Cerebellar cortex (tissue), 1 donor: ENCODE measurements around the gene LAPTM4A.
"Not testable (repeated sequence)": the region's sequence is repeated elsewhere in the genome, so short reads cannot be mapped to it uniquely, and the experiment has no call there.

Experiments used
- DNase-seq: peaks from one replicate; pipeline ENCODE4 v3.0.0-alpha.2; 2015; ENCODE audit warnings: low spot score

LAPTM4A gene

DNA sequence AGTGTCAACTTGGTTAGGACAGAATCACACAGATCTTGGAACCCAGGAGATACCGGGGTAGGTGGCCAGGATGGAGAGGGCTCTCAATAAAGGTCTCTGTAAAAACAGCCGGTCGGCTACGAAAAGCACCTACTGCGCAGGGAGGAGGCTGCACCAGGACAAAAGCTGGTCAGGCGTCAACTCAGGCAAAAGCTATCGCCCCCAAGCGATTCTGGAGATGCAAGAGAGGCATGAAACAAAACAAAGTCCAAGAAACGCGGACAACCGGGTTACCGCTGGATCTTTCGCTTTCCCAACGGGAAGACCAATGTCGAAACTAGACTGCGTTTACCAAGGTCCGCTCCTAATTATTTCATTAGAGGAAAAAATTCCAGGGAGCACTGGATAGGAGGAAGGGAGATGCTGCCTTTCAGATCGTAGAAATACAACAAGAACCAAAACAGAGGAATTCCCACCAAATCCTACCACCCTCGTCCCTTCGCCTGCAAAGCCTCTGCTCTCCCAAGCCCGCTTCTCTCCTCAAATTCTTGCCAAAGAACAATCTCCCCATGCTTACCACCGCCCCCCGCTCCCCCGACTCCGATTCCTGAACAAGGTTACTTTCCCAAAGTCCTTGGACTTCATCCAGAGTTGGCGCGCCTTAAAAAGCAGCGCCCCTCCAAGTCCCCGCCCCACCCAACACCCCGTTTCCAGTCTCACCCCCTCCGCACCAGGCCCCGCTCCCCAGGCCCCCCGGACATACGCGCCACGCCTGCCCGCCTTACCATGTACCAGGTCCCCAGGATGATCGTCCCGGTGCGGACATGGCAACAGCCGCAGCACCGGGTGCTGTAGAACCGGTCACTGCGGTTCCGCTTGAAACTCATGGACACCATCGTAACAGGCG, 539 bp downstream of the LAPTM4A start:
- peak; percentile 76 for DNase-seq

DNA sequence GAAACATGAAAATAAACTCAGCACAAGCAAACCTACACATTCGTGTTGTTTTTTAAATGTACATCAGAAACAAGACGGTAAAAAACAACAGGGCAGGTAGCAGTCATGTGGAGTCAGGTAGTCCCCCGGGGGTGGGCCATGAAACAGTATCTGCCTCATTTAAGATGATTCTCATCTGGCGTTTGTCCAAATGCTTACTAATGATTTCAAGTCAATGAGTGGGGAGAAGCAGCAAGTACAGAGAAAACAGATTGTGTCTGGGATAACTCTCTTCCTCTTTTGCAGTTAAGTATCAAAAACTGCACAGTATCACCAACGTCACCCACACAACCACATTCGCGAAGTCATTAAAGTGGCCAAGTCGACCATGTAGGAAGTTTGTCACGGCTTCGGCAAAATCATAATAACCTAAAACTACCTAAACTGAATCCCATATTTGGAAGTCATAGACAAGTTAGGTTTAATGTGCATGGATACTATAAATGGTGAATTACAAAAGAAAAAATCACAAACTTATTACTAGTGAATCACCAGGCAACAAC, 1.3 kb downstream of the LAPTM4A start:
- DNase-seq, result no peak

DNA sequence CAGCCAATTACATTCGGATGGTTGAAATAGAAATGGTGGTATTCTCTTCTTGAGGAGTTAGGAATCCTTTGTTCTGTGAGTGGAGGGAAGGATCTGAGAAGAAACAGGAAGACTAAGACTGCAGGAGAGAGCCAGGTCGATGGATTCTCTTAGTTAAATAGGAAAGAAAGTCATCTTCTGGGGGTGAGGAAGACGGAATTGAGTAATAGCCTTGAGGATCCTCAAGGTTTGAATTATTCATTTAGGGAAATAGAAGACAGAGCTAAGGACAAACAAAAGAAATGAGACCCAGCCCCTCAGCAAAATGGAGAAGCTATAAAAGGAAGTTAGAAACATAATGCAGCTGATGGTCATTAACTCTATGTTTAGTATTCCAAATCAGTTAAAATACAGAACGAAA, 1.8 kb downstream of the LAPTM4A start:
- peak; percentile 15 for DNase-seq

DNA sequence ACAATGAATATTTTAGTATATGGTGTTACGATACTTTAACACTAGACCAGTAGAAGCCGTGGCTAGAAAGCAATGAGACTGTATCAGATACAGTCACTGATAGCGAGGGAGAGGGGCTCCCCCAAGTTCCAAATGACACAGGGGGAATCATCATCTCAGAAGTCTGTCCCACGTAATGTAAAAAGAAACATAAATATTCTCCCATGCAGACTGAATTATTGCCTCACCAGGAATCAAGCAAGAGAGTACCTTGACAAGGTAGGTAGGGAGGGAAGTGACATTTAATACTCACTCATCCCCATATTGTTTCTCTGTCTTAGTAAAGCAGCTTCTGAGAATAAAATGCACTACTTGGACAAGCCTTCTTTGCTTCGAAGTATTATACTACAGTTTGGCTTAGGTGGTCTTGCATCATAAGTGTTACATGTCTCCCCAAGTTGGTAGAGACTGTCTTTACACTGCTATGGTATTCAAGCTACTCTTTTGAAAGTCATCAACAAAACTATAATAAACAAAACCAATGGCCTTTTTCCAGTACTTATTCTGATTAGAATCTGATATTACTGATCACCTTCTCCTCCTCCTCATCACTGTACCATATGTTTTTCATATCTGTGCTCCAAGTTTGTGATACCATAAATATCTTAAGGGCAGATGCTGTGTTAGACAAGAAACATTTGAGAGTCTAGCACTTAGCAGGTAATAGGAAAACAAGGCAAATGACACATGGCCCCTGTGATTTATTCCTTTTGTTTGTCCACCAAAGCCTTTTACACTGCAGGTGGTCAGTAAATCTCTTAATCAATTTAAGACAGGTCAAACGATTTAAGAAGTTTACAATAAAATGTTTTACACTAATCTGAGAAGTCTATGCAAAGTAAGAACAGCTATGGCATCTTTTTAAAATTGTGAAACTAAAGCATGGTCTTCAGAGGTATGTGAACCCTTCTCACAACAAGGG, 2.7 kb downstream of the LAPTM4A start:
- DNase-seq, result no peak

DNA sequence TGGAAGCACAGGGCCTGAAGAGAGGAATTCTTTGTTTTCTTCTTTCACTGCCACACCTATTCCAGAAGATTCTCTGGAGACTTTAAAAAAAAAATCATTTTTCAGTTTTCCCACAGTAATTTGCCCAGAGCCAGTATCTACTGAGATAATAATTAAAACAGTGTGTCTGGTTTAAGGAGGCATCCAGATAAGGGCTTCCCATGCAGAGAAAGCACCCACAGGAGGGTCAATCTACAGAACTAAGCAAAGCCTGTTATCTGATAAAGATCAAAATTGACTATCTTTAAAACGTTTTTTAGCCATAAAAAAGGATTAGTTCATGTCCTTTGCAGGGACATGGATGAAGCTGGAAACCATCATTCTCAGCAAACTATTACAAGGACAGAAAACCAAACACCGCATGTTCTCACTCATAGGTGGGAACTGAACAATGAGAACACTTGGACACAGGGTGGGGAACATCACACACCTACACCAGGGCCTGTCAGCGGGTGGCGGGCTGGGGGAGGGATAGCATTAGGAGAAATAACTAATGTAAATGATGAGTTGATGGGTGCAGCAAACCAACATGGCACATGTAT, 5.6 kb downstream of the LAPTM4A start:
- DNase-seq, result not testable (repeated sequence)

DNA sequence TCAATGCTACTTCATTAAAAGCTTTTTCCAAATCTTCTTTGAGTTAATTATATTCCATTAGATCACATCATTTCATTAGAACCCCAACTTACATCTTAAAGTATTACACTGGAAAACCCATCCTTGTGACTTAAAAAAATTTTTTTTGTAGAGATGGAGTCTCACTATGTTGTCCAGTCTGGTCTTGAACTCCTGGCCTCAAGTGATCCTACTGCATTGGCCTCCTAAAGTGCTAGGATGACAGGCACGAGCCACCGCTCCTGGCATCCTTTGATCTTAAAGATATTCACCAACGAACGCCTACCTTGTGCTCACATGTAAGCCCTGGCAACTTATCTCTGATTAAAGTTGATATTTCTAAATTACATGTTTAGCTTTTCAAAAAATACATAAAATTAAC, 6.7 kb downstream of the LAPTM4A start:
- DNase-seq, result no peak

DNA sequence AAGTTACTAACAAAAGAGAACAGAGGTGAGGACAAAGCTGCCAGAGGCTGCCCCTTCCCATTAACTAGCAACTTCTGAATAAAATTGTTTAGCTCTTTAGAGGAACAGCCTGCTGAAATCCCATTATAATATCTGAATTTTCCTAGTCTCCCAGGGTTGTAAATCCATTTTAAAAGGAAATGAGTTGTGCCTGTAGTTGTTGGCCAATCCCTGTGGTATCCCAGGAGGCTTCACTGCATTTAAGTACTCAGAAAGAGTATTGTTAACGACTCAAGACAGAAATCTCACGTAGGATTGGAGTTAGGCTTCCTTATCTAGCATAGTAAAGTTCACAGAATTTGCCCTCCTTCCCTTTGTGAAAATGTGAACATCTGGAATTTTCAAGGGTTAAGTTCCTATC, 8.9 kb downstream of the LAPTM4A start:
- no peak for DNase-seq

DNA sequence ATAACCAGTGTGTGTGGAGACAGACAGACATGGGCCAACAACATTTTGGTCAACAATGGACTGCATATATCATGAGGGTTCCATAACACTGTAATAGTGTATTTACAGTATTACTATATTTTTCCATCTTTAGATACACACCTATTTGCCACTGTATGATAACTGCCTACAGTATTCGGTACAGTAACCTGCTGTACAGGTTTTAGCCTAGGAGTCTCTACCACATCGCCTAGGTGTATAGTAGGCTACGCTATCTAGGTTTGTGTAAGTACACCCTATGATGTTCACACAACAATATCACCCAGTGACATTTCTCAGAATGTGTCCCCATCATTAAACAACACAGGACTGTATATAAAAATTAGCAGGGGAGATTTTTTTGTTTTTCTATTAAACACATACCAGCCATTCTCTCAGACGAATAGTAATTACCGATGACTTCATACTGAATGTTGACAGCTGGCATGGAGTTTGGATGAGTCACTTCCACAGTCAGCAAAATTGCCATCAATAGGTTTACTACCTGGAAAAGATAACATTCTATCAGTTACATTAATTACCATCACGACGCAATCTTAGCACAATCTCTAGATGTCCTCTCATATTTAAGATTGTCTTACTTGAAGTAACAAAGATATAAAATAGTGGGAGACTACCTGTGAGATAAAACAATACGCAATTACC, 10.8 kb downstream of the LAPTM4A start:
- DNase-seq, result no peak

DNA sequence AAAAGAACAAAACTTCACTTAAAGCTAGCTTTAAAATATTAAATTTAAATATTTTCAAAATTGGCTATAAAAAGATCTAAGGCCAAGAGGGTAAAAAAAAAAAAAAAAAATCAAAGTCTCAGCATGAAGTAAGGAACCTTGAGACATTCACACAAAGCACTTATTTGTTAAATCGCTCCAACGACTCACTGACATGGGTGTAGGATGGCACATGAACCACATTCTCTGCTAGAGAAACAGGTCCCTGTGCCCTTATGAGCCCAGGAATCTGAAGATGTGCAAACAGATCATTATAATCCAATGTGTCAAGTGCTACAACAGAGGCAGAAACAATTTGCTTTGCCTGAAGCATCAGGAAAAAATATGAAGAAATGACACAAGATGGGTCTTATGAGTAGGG, 13.8 kb downstream of the LAPTM4A start:
- DNase-seq, result no peak

DNA sequence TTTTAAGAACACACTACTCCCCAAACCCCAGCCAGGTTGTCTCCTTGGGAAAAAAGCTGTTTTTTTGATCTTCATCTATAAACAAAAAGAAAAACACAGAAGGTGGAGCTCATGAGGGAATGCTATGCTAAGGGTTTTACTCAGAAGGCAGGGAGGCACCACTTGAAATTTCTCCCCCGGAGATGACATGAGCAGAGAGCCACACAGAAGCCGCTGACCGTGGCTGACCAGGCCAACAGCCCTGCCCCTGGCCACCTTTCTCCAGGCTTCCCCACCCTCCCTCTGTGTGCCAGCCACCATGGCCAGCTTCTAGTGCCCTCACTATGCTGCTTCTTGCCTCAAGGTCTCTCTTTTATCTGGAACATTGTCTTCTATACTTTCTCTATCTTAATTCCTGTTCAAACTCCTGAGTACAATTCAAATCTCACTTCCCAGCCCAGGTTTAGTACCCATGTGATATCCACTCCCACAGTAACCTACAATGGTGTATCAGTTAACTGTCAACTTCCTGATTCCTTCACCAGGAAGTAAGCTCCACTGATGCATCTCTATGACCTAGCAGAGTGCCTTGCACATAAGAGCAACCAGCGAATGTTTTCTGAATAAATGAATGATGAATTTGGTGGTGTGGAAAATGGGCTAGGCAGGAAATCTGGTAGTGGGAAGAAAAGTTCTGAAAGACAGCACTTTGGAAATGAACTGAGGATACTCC, 15.3 kb downstream of the LAPTM4A start:
- DNase-seq, result no peak

DNA sequence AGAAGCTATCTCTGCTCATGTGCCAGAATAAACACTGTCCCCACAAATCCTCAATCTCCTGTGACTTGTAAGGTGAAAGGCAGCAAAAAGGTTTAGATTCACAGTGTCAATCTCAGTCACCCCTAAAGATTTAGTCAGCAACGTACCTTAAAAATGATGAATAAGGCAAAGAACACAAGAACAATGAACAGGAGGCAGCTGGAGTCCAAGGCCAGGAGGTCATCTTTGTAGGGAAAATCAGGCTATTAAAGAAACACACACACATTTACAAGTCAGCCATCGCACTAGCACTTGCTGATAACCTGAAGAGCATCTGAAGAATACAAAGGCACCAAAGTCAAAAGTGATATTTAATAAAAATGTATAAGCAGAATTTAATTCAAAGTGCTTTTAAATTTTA, 16.6 kb downstream of the LAPTM4A start:
- no peak for DNase-seq

DNA sequence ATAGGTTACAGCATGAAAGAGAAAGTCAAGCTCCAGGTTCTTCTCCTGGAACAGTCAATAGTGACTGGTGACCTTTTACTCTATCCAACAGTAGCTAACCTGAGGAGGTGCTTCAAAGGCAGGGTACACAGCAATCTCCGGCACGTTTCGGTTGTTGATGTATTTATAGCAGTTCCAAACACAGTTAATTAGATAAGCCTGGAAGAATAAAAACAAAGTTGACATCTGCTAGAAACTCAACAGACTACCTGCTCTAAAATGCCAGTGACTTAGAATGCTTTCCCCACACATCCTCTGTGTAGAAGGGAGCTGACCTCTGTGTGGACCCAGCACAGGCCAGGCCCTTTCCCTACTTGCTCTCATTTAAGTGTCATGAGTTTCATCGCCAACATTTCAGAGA, 17.2 kb downstream of the LAPTM4A start:
- no peak for DNase-seq

DNA sequence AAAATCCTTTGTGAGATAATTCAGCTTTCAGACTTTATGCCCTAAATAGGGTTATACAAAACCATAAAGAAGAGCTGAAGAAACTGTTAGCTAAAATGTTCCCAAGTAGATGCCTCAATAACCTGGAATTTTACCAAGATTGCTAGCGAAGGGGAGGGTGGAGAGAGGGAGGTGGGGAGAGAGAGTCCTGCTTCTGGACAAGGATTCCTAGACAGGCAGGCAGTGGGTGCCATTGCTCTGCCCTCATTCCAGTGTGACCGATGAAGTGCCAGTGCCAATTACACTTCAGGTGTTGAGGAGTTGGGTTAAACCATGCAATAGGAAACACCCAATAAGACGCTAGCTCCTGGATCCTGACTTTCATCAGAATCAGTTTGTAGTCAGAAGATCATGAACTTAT, 18.1 kb downstream of the LAPTM4A start:
- no peak for DNase-seq

DNA sequence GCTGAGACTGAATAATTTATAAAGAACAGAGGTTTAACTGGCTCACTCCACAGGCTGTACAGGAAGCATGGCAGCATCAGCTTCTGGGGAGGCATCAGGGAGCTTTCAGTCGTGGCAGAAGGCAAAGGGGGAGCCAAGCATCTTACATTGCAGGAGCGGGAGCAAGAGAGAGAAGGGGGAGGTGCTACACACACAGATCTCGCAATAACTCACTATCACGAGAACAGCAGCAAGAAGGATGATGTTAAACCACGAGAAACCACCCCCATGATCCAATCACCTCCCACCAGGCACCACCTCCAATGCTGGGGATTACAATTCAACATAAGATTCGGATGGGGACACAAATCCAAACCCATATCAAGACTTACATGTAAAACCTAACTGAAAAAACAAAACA, 21.2 kb downstream of the LAPTM4A start:
- DNase-seq, result no peak

DNA sequence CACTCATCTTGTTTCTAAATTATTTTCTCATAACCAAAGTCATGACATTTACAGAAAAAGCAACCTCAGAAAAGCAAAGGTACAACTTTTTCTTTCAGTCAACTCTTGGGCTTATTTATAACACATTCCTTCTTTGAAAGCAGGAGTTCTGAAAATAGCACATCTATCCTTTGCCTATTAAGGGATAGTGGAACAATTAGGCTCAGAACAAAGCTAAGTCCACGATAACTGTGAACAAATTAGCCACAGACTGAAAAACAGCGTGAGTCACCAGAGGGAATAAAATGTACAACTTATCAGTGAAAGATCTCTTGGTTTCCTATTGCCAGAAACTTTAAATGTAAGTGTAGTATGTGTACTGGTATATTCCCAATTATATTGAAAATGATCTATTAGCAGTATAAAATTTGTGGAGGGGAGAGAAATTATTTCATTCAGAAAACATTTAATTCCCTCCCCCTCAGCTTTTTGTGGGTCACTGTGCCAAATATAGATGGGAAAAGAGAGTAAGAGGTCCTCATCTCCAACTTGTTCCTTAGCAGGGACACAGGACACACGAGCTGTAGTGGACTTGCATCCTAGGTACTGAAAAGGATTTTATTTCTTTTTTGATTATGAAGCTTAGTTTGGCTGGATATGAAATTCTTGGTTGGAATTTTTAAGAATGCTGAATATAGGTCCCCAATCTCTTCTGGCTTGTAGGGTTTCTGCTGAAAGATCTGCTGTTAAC, 23.6 kb downstream of the LAPTM4A start:
- no peak for DNase-seq

DNA sequence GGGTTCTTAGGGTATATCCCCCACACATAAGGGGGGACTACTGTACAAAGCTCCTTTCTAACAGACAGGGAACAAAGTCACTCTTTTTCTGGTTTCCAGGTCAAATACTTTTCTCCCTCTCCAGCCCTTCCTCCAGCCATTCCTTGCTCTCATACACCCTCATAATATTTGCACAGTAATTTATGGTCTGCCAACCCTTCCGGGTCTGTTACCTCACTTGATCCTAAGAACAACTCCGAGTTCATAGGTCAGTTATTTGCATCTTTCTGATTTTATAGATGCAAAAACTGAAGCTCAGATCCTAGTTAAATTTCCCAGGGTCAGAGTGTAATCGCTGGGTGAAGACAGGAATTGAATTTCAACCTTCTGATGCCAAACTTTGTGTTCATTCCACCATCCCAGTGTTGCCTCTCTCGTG, 24.2 kb downstream of the LAPTM4A start:
- no peak for DNase-seq

DNA sequence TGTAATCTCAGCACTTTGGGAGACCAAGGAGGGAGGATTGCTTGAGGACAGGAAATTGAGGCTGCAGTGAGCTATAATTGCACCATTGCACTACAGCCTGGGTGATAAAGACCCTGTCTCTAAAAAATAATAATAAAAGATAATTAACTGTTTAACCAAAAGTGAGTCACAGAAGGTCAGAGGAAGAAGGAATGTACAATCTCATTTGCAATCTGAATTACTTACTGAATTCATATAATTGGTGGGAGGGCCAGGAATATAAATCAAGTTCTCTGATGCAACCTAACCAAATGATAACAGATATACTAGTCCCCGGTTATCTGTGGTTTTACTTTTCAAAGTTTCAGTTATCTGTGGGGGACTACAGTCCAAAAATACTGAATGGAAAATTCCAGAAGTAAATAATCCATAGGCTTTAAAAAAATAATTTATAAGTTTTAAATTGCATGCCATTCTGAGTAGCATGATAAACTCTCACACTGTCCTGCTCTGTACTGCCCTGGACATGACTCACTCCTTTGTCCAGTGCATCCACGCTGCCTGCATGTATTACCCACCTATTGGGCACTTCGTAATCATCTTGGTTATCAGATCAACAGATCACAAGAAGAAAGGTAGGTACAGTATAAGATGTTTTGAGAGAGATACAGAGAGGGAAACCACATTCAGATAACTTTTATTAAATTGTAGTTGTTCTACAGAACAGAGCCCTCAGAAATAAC, 26.2 kb downstream of the LAPTM4A start:
- no peak for DNase-seq

DNA sequence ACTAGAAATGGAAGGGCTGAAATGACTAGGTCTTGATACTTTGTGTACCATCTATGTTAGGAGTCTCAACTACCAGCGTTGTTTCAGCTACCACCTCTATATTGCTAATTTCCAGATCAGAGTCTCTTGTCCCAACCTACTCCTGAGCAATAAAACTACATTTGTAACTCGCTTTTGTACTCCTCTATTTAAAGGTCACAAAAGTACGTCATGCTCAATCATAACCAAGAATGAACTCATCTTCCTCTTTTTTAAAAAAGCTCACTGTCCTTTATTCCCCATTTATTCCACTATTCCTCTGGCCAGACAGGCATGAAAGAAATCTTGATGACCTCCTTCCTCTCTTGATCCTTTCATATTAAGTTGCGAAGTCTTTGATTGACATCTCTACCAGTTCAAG, 27.7 kb downstream of the LAPTM4A start:
- DNase-seq, result no peak

DNA sequence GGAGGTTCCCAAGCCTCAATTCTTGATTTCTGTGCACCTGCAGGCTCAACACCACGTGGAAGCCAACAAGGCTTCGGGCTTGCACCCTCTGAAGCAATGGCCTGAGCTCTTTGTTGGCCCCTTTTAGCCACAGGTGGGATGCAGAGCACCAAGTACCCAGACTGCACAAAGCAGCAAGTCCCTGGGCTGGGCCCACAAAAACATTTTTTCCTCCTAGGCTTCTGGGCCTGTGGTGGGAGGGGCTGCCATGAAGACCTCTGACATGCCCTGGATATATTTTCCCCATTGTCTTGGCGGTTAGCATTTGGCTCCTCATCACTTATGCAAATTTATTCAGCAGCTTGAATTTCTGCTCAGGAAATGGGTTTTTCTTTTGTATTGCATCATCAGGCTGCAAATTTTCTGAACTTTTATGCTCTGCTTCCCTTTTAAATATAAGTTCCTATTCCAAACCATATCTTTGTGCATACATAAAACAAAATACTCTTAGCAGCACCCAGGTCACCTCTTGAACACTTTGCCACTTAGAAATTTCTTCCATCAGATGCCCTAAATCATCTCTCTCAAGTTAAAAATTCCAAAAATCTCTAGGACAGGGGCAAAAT, 29.9 kb downstream of the LAPTM4A start:
- DNase-seq, result no peak
